ENCODE measurements around the gene ITK.

ITK gene

GRCh38 chr5:157282150-157282549 is 101.5 kb downstream of the ITK start:
- DNase-seq (ENCODE audit: low spot score), result no peak

- no peak for DNase-seq (ENCODE audit: low spot score)
Measured at GRCh38 chr5:157283434-157283833, 102.8 kb downstream of the ITK start.

GRCh38 chr5:157284458-157285212 is 104.0 kb downstream of the ITK start:
- no peak for DNase-seq (ENCODE audit: low spot score)

GRCh38 chr5:157285310-157286035 is 104.8 kb downstream of the ITK start:
- DNase-seq (ENCODE audit: low spot score), result no peak

GRCh38 chr5:157286761-157287211 is 106.1 kb downstream of the ITK start:
- DNase-seq (ENCODE audit: low spot score), result no peak

GRCh38 chr5:157288405-157289163 is 107.9 kb downstream of the ITK start:
- no peak for DNase-seq (ENCODE audit: low spot score)

- no peak for DNase-seq (ENCODE audit: low spot score)
Measured at GRCh38 chr5:157289164-157289819, 108.7 kb downstream of the ITK start.

GRCh38 chr5:157290156-157290980 is 109.7 kb downstream of the ITK start:
- no peak for DNase-seq (ENCODE audit: low spot score)

GRCh38 chr5:157290981-157291711 is 110.5 kb downstream of the ITK start:
- DNase-seq (ENCODE audit: low spot score), result no peak

GRCh38 chr5:157292599-157292998 is 112.0 kb downstream of the ITK start:
- DNase-seq (ENCODE audit: low spot score), result no peak

- DNase-seq (ENCODE audit: low spot score), result no peak
Measured at GRCh38 chr5:157294407-157295091, 113.9 kb downstream of the ITK start.

- no peak for DNase-seq (ENCODE audit: low spot score)
Measured at GRCh38 chr5:157295247-157295646, 114.6 kb downstream of the ITK start.

GRCh38 chr5:157300564-157300963 is 119.9 kb downstream of the ITK start:
- no peak for DNase-seq (ENCODE audit: low spot score)

GRCh38 chr5:157301066-157301465 is 120.4 kb downstream of the ITK start:
- DNase-seq (ENCODE audit: low spot score), result no peak

- DNase-seq (ENCODE audit: low spot score), result no peak
Measured at GRCh38 chr5:157303023-157303422, 122.4 kb downstream of the ITK start.

GRCh38 chr5:157303667-157304327 is 123.2 kb downstream of the ITK start:
- DNase-seq (ENCODE audit: low spot score), result no peak
